H1 (cell line): ENCODE measurements around the gene CLPX.

Experiments used
- CTCF ChIP-seq, 3 experiments: IDR thresholded peaks; 1 replicate in 2 of 3; 2 replicates in 1 of 3; pipeline versions ENCODE4 v1.5.1 to v1.6.1; 2011; ENCODE audit warnings: low read length in 3 of 3, mild to moderate bottlenecking in 3 of 3, inconsistent platforms in 2 of 3, low read depth in 1 of 3, moderate library complexity in 1 of 3; ENCODE audit not compliant: insufficient read depth in 1 of 3; ENCODE audit errors: control extremely low read depth in 1 of 3
- POLR2AphosphoS5 ChIP-seq: IDR thresholded peaks from 2 replicates; pipeline ENCODE4 v1.6.1; 2011; ENCODE audit warnings: low read depth, low read length
- POU5F1 ChIP-seq: IDR thresholded peaks from 2 replicates; pipeline ENCODE4 v1.6.1; 2011; ENCODE audit warnings: low read depth, mild to moderate bottlenecking, low read length, moderate library complexity
- SIN3A ChIP-seq, 2 experiments: IDR thresholded peaks in 1 of 2; conservative IDR thresholded peaks in 1 of 2; 2 replicates each; pipeline ENCODE4 v1.6.1; 2011 to 2012; ENCODE audit warnings: low read length in 2 of 2, improper control_type of control experiment in 1 of 2, low read depth in 1 of 2, mild to moderate bottlenecking in 1 of 2

- no peak for TF ChIP-seq POU5F1
- TF ChIP-seq POLR2AphosphoS5: peak; percentile 43
- no peak for TF ChIP-seq CTCF (IDR thresholded peaks at IDR 0.05; ENCODE audit: control extremely low read depth in 1 of 3, insufficient read depth in 1 of 3, low read depth in 1 of 3, low read length in 3 of 3)
- peak; percentile 20 to 38; a peak in 1 of 4 replicates for TF ChIP-seq SIN3A (conservative IDR thresholded peaks at IDR 0.05 in 1 of 2, IDR thresholded peaks at IDR 0.05 in 1 of 2; ENCODE audit: low read depth in 1 of 2, low read length in 2 of 2)
Measured at GRCh38 chr15:65184305-65184867, 756 bp downstream of the CLPX start.
